ENCODE results near the gene ADCY6.

ADCY6 gene

GRCh38 chr12:48782457-48783395, 6.2 kb downstream of the ADCY6 start:
- no peak for DNase-seq

DNA sequence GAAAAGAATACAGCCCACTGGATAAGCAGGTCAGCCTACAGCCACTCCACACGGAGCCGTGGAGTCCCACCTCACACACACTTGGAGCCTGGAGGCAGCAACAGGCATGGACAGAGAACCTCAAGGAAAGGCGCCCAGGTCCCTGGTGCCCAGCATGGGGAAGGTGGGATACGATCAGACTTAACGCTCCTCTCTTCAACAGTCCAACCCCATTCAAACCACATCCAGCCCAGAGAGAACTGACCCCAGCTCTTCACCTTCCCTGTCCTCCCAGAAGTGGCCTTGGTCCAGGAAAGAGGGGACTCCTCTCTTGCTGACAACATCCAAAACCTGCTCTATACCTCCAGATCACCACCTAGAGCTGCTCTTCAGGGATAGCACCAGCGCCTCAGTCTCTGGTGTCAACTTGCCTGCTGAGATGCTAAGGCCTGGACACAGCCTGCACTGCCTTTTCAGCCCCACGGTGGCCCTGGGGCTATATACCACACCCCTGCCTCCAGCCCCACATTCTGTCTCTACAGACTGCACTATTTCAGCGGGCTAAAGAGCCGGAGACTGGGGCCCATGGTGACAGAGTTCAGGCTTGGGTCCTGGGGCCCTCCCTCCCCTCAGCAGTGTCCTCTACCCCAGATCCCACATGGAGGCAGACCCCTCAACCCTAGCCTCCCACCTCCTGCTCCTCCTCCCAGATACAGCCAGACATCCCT, 7.0 kb downstream of the ADCY6 start:
- no peak for DNase-seq

DNA sequence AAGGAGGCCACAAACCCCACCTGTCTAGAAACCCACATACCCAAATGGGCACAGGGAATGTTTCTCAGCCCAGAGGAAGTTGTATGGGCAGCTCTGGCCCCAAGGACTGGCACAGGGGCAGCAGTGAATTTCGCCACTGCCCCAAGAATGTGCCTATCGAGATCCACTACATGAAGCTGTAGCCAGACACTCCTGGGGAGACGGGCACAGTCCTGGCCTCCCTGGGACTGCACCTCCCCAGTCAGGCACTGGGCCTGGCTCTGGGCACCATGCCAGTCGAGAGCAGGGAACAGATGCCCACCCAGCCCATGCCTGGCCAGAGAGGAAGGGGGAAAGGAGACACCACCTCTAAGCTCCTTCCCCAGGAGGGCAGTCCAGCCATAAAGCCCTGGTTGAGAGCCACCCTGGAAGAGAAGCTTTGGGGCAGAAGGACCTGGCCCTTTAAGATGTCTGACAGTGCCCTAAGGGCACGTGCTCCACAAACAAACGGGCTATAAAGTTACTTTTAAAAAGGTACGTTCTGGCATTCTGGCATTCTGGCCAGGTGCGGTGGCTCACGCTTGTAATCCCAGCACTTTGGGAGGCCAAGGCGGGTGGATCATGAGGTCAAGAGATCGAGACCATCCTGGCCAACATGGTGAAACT, 8.4 kb downstream of the ADCY6 start:
- DNase-seq, result no peak

- DNase-seq, result peak; percentile 66 to 76 (median 70)
Observed at GRCh38 chr12:48779869-48780268, 9.0 kb downstream of the ADCY6 start.

- DNase-seq, result no peak
Observed at GRCh38 chr12:48777501-48778400, 11.1 kb downstream of the ADCY6 start.

DNA sequence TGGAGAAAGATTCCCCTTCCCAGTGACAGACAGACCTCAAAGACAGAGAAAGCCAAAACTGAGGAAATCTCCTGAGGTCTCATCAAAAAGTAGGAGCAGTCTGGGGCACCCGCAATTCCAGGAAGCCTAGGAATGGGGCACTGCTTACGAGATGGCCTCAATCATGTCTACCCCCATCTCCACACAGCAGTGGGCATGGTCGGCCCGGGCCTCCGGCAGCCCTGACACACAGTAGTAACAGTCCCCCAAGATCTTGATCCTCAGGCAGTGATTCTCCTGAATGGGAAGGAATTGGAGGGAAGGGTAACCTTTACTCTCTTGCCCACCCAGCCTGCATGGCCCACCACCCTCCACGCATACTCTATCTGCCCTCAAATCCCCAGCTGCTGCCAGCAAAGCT, 11.9 kb downstream of the ADCY6 start:
- no peak for DNase-seq

- DNase-seq, result no peak
Observed at GRCh38 chr12:48775991-48776649, 12.8 kb downstream of the ADCY6 start.

GRCh38 chr12:48775299-48775698, 13.6 kb downstream of the ADCY6 start:
- DNase-seq, result no peak

GRCh38 chr12:48774516-48774915, 14.4 kb downstream of the ADCY6 start:
- no peak for DNase-seq

DNA sequence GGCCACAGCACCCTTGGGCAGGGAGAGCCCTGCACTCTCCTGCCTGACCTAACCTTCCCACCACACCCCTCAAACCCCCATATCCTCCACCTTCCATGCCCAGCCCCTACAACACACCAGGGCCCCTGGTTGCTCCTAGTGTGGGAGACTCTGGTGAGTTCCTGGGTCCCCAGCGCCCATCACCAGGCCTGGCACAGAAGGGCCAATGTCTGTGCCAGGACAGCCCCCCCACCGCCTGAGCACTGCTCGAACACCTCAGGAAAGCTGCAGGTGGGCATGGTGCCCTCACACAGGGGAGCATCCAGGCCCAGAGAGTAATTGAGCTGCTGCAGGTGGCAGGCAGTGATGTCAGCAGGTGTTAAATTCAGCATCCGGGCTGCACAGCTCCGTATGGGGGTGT, 15.2 kb downstream of the ADCY6 start:
- DNase-seq, result no peak

DNA sequence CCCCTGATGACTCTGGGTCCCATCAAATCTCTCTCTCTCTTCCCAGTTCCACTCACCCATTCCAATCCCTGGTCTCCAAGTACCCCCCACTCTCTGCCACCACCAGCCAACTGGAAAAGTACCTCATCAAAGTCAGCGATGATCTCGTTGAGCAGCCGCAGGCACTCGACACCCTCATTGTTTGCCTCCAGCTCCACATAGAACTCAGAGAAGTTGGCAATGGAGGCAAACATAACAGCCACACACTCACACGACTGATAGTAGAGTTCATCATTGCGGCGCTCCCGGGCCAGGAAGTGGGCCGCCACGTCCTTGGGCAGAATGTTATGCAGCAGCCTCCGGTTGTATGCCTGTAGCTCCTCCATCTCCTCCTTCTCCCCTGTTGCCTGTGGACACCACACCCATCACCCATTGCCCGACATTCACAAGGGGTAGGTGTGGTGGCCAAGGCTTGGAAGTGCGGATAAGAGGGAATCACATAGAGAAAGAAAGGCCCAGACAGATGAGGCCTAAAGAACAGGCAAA, 17.2 kb downstream of the ADCY6 start:
- DNase-seq, result no peak

- DNase-seq, result no peak
Observed at GRCh38 chr12:48770756-48771155, 18.1 kb downstream of the ADCY6 start.

DNA sequence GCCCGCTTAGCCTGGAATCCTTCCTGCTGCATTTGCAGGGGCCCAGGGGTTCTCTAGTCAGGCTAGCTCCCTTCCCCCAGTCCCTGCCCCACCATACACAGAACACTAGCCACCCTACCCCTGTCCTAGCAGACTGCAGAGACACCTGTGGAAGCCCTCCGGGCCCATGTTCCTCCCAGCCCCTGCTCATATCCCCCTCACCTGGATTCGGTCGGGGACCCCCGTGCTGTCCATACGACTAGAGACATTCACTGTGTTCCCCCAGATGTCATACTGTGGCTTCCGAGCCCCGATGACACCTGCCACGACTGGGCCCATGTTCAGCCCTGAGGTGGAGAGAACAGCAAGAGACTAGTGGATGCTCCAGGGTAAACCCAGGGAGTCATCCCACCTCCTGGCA, 20.2 kb downstream of the ADCY6 start:
- DNase-seq, result no peak

DNA sequence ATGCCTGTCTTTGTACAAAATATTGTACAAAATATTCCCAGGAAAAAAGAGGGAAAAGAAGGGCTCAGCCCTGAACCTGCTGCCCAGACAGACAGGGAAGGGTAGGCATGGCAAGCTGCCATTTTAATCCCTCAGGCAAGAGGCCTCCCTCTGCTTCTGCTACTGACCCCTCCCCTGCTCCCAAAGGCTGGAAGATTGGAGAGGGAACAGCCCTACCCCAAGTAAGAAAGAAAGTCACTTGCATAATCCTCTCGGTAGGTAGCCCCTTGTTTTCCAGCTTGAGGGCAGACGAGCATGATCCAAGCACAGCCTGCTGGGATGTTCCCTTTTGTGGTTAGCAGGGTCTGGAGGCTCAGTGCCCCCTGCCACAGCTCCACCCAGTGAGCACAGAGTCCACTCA, 20.7 kb downstream of the ADCY6 start:
- DNase-seq, result no peak

GRCh38 chr12:48767521-48767920, 21.4 kb downstream of the ADCY6 start:
- no peak for DNase-seq

- no peak for DNase-seq
Observed at GRCh38 chr12:48767047-48767446, 21.8 kb downstream of the ADCY6 start.

GRCh38 chr12:48765753-48766162, 23.1 kb downstream of the ADCY6 start:
- DNase-seq, result peak; percentile 74 to 85 (median 84)

GRCh38 chr12:48764521-48764920, 24.4 kb downstream of the ADCY6 start:
- DNase-seq, result no peak

- DNase-seq, result no peak
Observed at GRCh38 chr12:48758737-48759136, 30.2 kb downstream of the ADCY6 start.

DNA sequence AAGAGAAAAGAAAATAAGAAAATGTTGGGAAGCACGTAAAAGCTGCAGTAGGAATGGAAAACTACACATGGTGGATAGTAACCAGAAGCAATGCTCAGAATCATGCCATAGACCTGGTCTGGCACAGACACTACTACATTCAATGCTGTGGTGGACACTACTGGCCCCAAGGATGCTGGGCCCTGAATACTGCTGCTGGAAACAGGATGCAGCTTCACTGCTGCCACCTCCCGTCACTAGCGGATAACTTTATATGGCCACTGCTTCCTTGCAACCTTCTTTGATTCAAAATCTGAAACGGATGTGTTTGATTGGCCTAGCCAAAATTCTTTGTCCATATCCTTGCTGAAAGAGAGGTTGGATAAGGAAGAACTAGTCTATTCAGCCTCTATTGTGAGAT, 30.7 kb downstream of the ADCY6 start:
- DNase-seq, result no peak

DNA sequence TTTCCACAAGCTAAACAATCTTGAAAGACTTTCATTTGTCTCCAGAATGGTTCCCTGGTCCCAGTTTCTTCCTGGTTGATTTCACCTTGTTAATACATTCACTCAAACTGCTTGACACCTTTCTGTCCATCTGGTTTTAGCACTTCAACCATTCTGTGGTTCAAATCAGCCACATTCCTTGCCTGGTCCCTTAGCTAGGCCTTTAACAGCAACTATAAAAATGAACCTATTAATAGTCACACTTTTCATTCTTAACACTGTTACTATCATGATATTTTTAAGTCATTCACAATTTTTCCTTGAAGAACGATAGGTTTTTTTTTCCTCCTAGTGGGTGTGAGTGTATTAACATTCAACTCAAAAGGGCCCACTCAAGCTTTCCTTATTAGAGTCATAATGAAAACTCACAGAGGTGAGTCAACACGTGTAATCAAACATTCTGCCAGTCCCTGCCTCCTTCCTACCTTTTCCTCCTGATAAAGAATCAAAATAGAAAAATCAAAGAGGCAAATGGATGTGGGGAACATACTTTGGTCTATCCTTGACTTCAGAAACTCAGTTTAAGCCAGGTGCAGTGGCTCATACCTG, 38.0 kb downstream of the ADCY6 start:
- no peak for DNase-seq
